ENCODE data around the gene RBM26. TPM values are rescaled to one million over a fixed set of nuclear protein-coding genes. Genes with fewer than 3 reads are reported as not detected.

RBM26 gene
- total RNA-seq, 1 experiment from 2014 or later: 32.2 TPM

- H3K36me3 ChIP-seq (ENCODE audit: control insufficient read depth, insufficient read depth, low read length): peaks cover 10% of the 10 kb centered on the region
- intact Hi-C loops (cut with micrococcal nuclease; ENCODE audit: unreplicated experiment): no loop called here
Measured at GRCh38 chr13:79376843-79377242, 29.2 kb downstream of the RBM26 start.

GRCh38 chr13:79374578-79374977, 31.5 kb downstream of the RBM26 start:
- DNase-seq (ENCODE audit: low read depth, low spot score): no peak
- BruUV-seq (replicated peaks): no TSS peak
- no peak for TF ChIP-seq SIN3A (IDR thresholded peaks at IDR 0.05; ENCODE audit: borderline replicate concordance, insufficient read depth, low read depth, low read length)
- no peak for TF ChIP-seq POLR2AphosphoS5 (IDR thresholded peaks at IDR 0.05; ENCODE audit: low read depth, low read length)
- TF ChIP-seq TCF7L2 (IDR thresholded peaks at IDR 0.05; ENCODE audit: low read depth, low read length): no peak
- TF ChIP-seq CTCF (IDR thresholded peaks at IDR 0.05): no peak
- no peak for TF ChIP-seq REST (IDR thresholded peaks at IDR 0.05; ENCODE audit: insufficient read depth in 1 of 2, low read depth in 2 of 2, low read length in 1 of 2)
- ChIA-PET CTCF (no interaction called here), POLR2A (no interaction called here)
- no peaks in the 10 kb centered on the region for H3K4me1 ChIP-seq (ENCODE audit: control insufficient read depth, insufficient read depth, low read length)
- H3K36me3 ChIP-seq (ENCODE audit: control insufficient read depth, insufficient read depth, low read length): peaks cover 23% of the 10 kb centered on the region
- ATAC-seq: no peak
- in situ Hi-C loops (cut with HindIII; ENCODE audit: low pct_unique_long_range_greater_than_20kb, low sequenced_read_pairs) (no loop called here), intact Hi-C loops (cut with micrococcal nuclease; ENCODE audit: unreplicated experiment) (no loop called here)
- H3K4me3 ChIP-seq (ENCODE audit: low read depth in 2 of 2, low read length in 2 of 2): no peak overlapping the region
- H3K27ac ChIP-seq (ENCODE audit: low read length): no peak overlapping the region
- no peaks in the 10 kb centered on the region for H3K27me3 ChIP-seq (ENCODE audit: control insufficient read depth, insufficient read depth, low read length)
- no peaks in the 10 kb centered on the region for H3K9me3 ChIP-seq (ENCODE audit: control insufficient read depth, insufficient read depth, low read depth, low read length)

More at GRCh38 chr13:79376843-79377242, 29.2 kb downstream of the RBM26 start:
- H3K27ac ChIP-seq (ENCODE audit: low read length): no peak overlapping the region
- no peak for ATAC-seq
- in situ Hi-C loops (cut with HindIII; ENCODE audit: low pct_unique_long_range_greater_than_20kb, low sequenced_read_pairs): no loop called here
- no peak for DNase-seq (ENCODE audit: low read depth, low spot score)
- CTCF ChIA-PET: no interaction called here
- no peaks in the 10 kb centered on the region for H3K9me3 ChIP-seq (ENCODE audit: control insufficient read depth, insufficient read depth, low read depth, low read length)
- POLR2A ChIA-PET: no interaction called here
- H3K4me3 ChIP-seq (ENCODE audit: low read depth in 2 of 2, low read length in 2 of 2): no peak overlapping the region
- no peaks in the 10 kb centered on the region for H3K4me1 ChIP-seq (ENCODE audit: control insufficient read depth, insufficient read depth, low read length)
- BruUV-seq (replicated peaks): no TSS peak
- no peaks in the 10 kb centered on the region for H3K27me3 ChIP-seq (ENCODE audit: control insufficient read depth, insufficient read depth, low read length)
- TF ChIP-seq POLR2AphosphoS5 (IDR thresholded peaks at IDR 0.05; ENCODE audit: low read depth, low read length): no peak

GRCh38 chr13:79373916-79374315, 32.1 kb downstream of the RBM26 start:
- Histone ChIP-seq H3K27ac (ENCODE audit: low read length) (no peak overlapping the region), H3K36me3 (ENCODE audit: control insufficient read depth, insufficient read depth, low read length) (peaks cover 26% of the 10 kb centered on the region), H3K9me3 (ENCODE audit: control insufficient read depth, insufficient read depth, low read depth, low read length) (no peaks in the 10 kb centered on the region), H3K27me3 (ENCODE audit: control insufficient read depth, insufficient read depth, low read length) (no peaks in the 10 kb centered on the region), H3K4me1 (ENCODE audit: control insufficient read depth, insufficient read depth, low read length) (no peaks in the 10 kb centered on the region), H3K4me3 (ENCODE audit: low read depth in 2 of 2, low read length in 2 of 2) (no peak overlapping the region)
- ChIA-PET POLR2A (no interaction called here), CTCF (no interaction called here)
- BruUV-seq (replicated peaks): no TSS peak
- intact Hi-C loops (cut with micrococcal nuclease; ENCODE audit: unreplicated experiment): no loop called here
- ATAC-seq (no peak), DNase-seq (ENCODE audit: low read depth, low spot score) (no peak)
- TF ChIP-seq SIN3A (IDR thresholded peaks at IDR 0.05; ENCODE audit: borderline replicate concordance, insufficient read depth, low read depth, low read length) (no peak), TCF7L2 (IDR thresholded peaks at IDR 0.05; ENCODE audit: low read depth, low read length) (no peak), POLR2AphosphoS5 (IDR thresholded peaks at IDR 0.05; ENCODE audit: low read depth, low read length) (no peak), REST (IDR thresholded peaks at IDR 0.05; ENCODE audit: insufficient read depth in 1 of 2, low read depth in 2 of 2, low read length in 1 of 2) (no peak), CTCF (IDR thresholded peaks at IDR 0.05) (no peak)
- in situ Hi-C loops (cut with HindIII; ENCODE audit: low pct_unique_long_range_greater_than_20kb, low sequenced_read_pairs): no loop called here

Measured in Panc1 (cell line).